ENCODE measurements around the gene PLG.
"Not testable (repeated sequence)": the region's sequence is repeated elsewhere in the genome, so short reads cannot be mapped to it uniquely, and the experiment has no call there.

PLG gene

DNA sequence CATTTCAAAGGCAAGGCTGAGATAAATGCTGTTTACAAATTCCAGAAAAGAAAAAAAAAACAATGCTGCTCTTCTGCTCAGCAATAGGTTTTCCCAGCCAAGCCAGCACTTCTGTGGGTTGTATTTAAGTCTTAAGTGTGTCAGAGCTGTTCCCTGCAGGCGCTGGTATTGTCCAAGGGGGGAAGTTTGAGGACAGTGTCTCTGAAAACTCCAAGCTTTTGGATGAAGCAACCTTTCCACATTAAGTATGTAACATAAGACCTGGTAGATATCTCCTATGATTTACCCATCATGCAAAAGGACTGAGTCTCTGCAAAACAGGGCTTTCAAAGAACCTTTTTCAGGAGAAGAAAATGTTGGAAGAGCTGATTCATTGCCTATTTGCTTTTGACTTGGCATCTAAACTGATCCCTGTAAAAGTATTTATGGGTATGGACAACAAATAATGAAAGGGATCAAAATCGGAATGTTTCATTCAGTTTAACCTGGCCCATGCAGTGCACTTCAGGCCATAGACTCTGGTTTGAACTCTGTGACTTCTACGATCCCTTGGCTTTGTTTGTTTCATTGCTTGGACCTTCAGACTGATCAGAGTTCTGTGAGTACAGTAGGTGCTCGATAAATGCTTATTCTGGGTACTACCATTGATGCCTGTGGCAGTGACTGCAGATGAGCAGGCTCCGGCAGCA is 16.1 kb upstream of the PLG start:
- no peaks in the 10 kb centered on the region for H3K4me1 Mint-ChIP-seq
- H3K9me3 Mint-ChIP-seq, result peaks cover 6% of the 10 kb centered on the region
- no peak overlapping the region for H3K4me3 Mint-ChIP-seq
- no peak for TF ChIP-seq CTCF (IDR thresholded peaks at IDR 0.05; ENCODE audit: unreplicated experiment in 3 of 3)
- no peaks in the 10 kb centered on the region for H3K36me3 Mint-ChIP-seq (ENCODE audit: low read depth)
- H3K27me3 Mint-ChIP-seq (ENCODE audit: low read depth), result no peaks in the 10 kb centered on the region
- no peak overlapping the region for H3K27ac Mint-ChIP-seq

DNA sequence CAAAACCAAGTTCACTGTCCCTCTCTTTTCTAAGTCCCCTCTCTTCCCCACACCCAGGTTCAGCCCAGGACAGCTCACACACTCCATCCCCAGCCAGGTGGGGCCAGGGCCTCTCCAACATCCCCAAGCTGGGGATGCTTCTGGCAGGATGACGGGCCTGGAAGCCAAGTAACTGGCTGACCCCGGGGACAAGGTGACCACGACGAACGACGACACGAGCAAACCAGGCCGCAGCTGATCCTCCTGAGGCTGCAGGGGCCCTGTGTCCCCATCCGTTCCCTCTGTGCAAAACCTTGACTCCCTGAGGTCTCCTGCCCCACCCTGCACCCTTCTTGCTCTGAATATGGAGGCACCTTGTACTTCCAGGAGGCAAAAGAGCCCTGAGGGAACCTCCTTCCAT is 11.6 kb upstream of the PLG start:
- no peaks in the 10 kb centered on the region for H3K36me3 Mint-ChIP-seq (ENCODE audit: low read depth)
- TF ChIP-seq CTCF (IDR thresholded peaks at IDR 0.05; ENCODE audit: unreplicated experiment in 3 of 3), result no peak
- H3K4me3 Mint-ChIP-seq, result no peak overlapping the region
- peaks cover 12% of the 10 kb centered on the region for H3K9me3 Mint-ChIP-seq
- H3K27ac Mint-ChIP-seq, result no peak overlapping the region
- H3K27me3 Mint-ChIP-seq (ENCODE audit: low read depth), result no peaks in the 10 kb centered on the region
- H3K4me1 Mint-ChIP-seq, result no peaks in the 10 kb centered on the region

DNA sequence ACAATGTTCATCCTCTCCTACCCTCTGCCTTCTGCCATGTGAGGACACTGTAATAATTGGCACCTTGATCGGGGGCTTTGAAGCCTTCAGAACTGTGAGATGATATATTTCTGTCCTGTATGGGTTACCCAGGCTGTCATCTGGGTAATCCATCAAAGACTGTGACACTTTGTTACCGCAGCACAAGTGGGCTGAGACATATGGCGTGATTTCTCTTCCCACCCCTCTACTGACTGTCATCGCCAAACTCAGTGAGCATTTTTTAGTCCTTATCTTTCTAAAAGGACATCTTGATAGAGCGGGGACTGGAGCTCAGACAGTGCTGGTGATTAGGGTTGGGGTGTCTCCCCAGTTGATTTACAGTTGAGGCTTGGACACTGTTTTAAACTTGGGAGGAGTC is 10.4 kb upstream of the PLG start:
- no peak for TF ChIP-seq CTCF (IDR thresholded peaks at IDR 0.05; ENCODE audit: unreplicated experiment in 3 of 3)
- Mint-ChIP-seq H3K4me1 (no peaks in the 10 kb centered on the region), H3K4me3 (no peak overlapping the region), H3K36me3 (ENCODE audit: low read depth) (no peaks in the 10 kb centered on the region), H3K27ac (no peak overlapping the region), H3K9me3 (peaks cover 14% of the 10 kb centered on the region), H3K27me3 (ENCODE audit: low read depth) (no peaks in the 10 kb centered on the region)

GRCh38 chr6:160692369-160692959 is 9.6 kb upstream of the PLG start:
- Mint-ChIP-seq H3K4me1 (no peaks in the 10 kb centered on the region), H3K4me3 (no peak overlapping the region), H3K27ac (no peak overlapping the region), H3K36me3 (ENCODE audit: low read depth) (no peaks in the 10 kb centered on the region), H3K9me3 (peaks cover 14% of the 10 kb centered on the region), H3K27me3 (ENCODE audit: low read depth) (no peaks in the 10 kb centered on the region)
- TF ChIP-seq CTCF (IDR thresholded peaks at IDR 0.05; ENCODE audit: unreplicated experiment in 3 of 3), result no peak

- not testable (repeated sequence) for H3K4me3 Mint-ChIP-seq; H3K4me1 Mint-ChIP-seq; H3K27ac Mint-ChIP-seq; H3K36me3 Mint-ChIP-seq (ENCODE audit: low read depth); H3K27me3 Mint-ChIP-seq (ENCODE audit: low read depth)
- H3K9me3 Mint-ChIP-seq, result peaks cover 14% of the 10 kb centered on the region
Observed at GRCh38 chr6:160695025-160695424, 7.0 kb upstream of the PLG start.

GRCh38 chr6:160695622-160696021 is 6.4 kb upstream of the PLG start:
- not testable (repeated sequence) for H3K36me3 Mint-ChIP-seq (ENCODE audit: low read depth); H3K4me3 Mint-ChIP-seq; H3K4me1 Mint-ChIP-seq; H3K27me3 Mint-ChIP-seq (ENCODE audit: low read depth); H3K27ac Mint-ChIP-seq
- H3K9me3 Mint-ChIP-seq, result peaks cover 14% of the 10 kb centered on the region

GRCh38 chr6:160696884-160697283 is 5.2 kb upstream of the PLG start:
- H3K4me3 Mint-ChIP-seq; H3K27ac Mint-ChIP-seq; H3K4me1 Mint-ChIP-seq; H3K36me3 Mint-ChIP-seq (ENCODE audit: low read depth); H3K27me3 Mint-ChIP-seq (ENCODE audit: low read depth): not testable (repeated sequence)
- H3K9me3 Mint-ChIP-seq, result peaks cover 11% of the 10 kb centered on the region
